ENCODE data around the gene AOPEP. TPM values are rescaled to one million over a fixed set of nuclear protein-coding genes. Genes with fewer than 3 reads are reported as not detected.
A peak's percentile ranks its signal among the peaks of the same experiment; 100 is the strongest.

AOPEP gene
- total and polyA plus RNA-seq, 2 of the 13 experiments (the other 11 are each of a cell fraction or from before 2014, with no cell fraction given), result 22.2 to 41.6 TPM

GRCh38 chr9:94900222-94901018, 173.9 kb downstream of the AOPEP start (continued):
- TF ChIP-seq NFAT5 (CRISPR knock-in tag; IDR thresholded peaks at IDR 0.05), result no peak
- no peak for TF ChIP-seq NFE2L1 (CRISPR knock-in tag; IDR thresholded peaks at IDR 0.05; ENCODE audit: borderline replicate concordance)
- TF ChIP-seq BCL3 (CRISPR knock-in tag; IDR thresholded peaks at IDR 0.05), result no peak
- no peak for TF ChIP-seq CEBPZ (IDR thresholded peaks at IDR 0.05; ENCODE audit: low read length)
- no peak for TF ChIP-seq NFIB (CRISPR knock-in tag; IDR thresholded peaks at IDR 0.05; ENCODE audit: borderline replicate concordance)
- TF ChIP-seq CREBL2 (CRISPR knock-in tag; IDR thresholded peaks at IDR 0.05; ENCODE audit: borderline replicate concordance), result no peak
- TF ChIP-seq ZNF460 (CRISPR knock-in tag; IDR thresholded peaks at IDR 0.05; ENCODE audit: borderline replicate concordance), result no peak
- no peak for TF ChIP-seq ZNF629 (CRISPR knock-in tag; conservative IDR thresholded peaks at IDR 0.05)
- TF ChIP-seq ZNF234 (CRISPR knock-in tag; conservative IDR thresholded peaks at IDR 0.05), result no peak
- no peak for TF ChIP-seq HIVEP1 (CRISPR knock-in tag; IDR thresholded peaks at IDR 0.05)
- TF ChIP-seq ZNF276 (CRISPR knock-in tag; IDR thresholded peaks at IDR 0.05; ENCODE audit: low read depth), result no peak
- TF ChIP-seq ZNF790 (CRISPR knock-in tag; IDR thresholded peaks at IDR 0.05; ENCODE audit: borderline replicate concordance), result no peak
- 0 out of 2 replicates have a peak, but pooled peaks have one; percentile 1 for TF ChIP-seq ZNF431 (CRISPR knock-in tag; IDR thresholded peaks at IDR 0.05; ENCODE audit: borderline replicate concordance, low read depth)
- TF ChIP-seq ZBTB26 (CRISPR knock-in tag; IDR thresholded peaks at IDR 0.05; ENCODE audit: borderline replicate concordance), result no peak
